Suprapubic skin (tissue), 4 donors: ENCODE results near the gene THTPA. TPM values are rescaled to one million over a fixed set of nuclear protein-coding genes. Genes with fewer than 3 reads are reported as not detected.

Experiments used
- DNase-seq, 2 donors: peaks; one replicate each; pipeline ENCODE4 v3.0.0-alpha.2; 2019; ENCODE audit warnings: low spot score in 2 of 2
- H3K27ac ChIP-seq: fragments of 200-600 bp; sonication (generic); one replicate; pipeline ENCODE4 v1.5.1; 2019
- H3K27me3 ChIP-seq: fragments of 200-600 bp; sonication (generic); one replicate; pipeline ENCODE4 v1.5.1; 2019
- H3K36me3 ChIP-seq: fragments of 200-600 bp; sonication (generic); one replicate; pipeline ENCODE4 v1.5.1; 2019
- H3K4me1 ChIP-seq: fragments of 200-600 bp; sonication (generic); one replicate; pipeline ENCODE4 v1.5.1; 2019
- H3K4me3 ChIP-seq: fragments of 200-600 bp; sonication (generic); one replicate; pipeline ENCODE4 v1.5.1; 2019; ENCODE audit warnings: mild to moderate bottlenecking
- H3K9me3 ChIP-seq: fragments of 200-600 bp; sonication (generic); one replicate; pipeline ENCODE4 v1.5.1; 2019
- EP300 ChIP-seq: sonication (generic); formaldehyde crosslinking; IDR thresholded peaks from one replicate; pipeline ENCODE4 v1.6.1; 2017; ENCODE audit warnings: antibody characterized with exemption
- POLR2A ChIP-seq, 2 donors: fragments of 450-650 bp; IDR thresholded peaks; one replicate each; pipeline ENCODE4 v1.6.1; 2017; ENCODE audit warnings: antibody characterized with exemption in 2 of 2, mild to moderate bottlenecking in 2 of 2, moderate library complexity in 2 of 2
- POLR2AphosphoS5 ChIP-seq, 3 donors: sonication (generic); formaldehyde crosslinking; IDR thresholded peaks; one replicate each; pipeline ENCODE4 v1.6.1; 2017; ENCODE audit warnings: antibody characterized with exemption in 3 of 3
- WGBS: methylation state at CpG from one replicate; pipeline ENCODE4 v1.1.5; 2018; 5-methylcytosine and 5-hydroxymethylcytosine counted together
- total RNA-seq, 4 donors: library from RNA; depleted of rRNA; stranded (reverse); fragments of >200 nt; gene quantifications; one replicate each; pipeline ENCODE4 v1.1.0, GENCODE V29; 2016
- TF ChIP-seq, protein P1 (sequence below), 2 donors: fragments of 200-600 bp in 1 of 2; fragments of 450-650 bp in 1 of 2; sonication (generic) in 1 of 2; IDR thresholded peaks; one replicate each; pipeline ENCODE4 v1.5.1; 2016 to 2019; ENCODE audit warnings: antibody characterized with exemption in 2 of 2, mild to moderate bottlenecking in 1 of 2, moderate library complexity in 1 of 2

Gene THTPA
- total RNA-seq, 4 donors from 2014 or later = 7.0 to 16.7 (median 11.8) TPM

- TF ChIP-seq, protein P1, sequence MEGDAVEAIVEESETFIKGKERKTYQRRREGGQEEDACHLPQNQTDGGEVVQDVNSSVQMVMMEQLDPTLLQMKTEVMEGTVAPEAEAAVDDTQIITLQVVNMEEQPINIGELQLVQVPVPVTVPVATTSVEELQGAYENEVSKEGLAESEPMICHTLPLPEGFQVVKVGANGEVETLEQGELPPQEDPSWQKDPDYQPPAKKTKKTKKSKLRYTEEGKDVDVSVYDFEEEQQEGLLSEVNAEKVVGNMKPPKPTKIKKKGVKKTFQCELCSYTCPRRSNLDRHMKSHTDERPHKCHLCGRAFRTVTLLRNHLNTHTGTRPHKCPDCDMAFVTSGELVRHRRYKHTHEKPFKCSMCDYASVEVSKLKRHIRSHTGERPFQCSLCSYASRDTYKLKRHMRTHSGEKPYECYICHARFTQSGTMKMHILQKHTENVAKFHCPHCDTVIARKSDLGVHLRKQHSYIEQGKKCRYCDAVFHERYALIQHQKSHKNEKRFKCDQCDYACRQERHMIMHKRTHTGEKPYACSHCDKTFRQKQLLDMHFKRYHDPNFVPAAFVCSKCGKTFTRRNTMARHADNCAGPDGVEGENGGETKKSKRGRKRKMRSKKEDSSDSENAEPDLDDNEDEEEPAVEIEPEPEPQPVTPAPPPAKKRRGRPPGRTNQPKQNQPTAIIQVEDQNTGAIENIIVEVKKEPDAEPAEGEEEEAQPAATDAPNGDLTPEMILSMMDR (IDR thresholded peaks at IDR 0.05) = peak in 1 of 2 donors; percentile 70
- TF ChIP-seq POLR2AphosphoS5 (IDR thresholded peaks at IDR 0.05) = no peak
Observed at GRCh38 chr14:23539248-23540140, 16.6 kb upstream of the THTPA start.

GRCh38 chr14:23540141-23540469 lies 16.0 kb upstream of the THTPA start:
- 80% methylated on average over 4 of the region's 4 CpGs for WGBS
- Histone ChIP-seq H3K27me3 (no peaks in the 10 kb centered on the region), H3K9me3 (no peaks in the 10 kb centered on the region), H3K27ac (no peak overlapping the region), H3K4me3 (no peak overlapping the region), H3K4me1 (peaks cover 6% of the 10 kb centered on the region), H3K36me3 (no peaks in the 10 kb centered on the region)
- no peak for DNase-seq
- TF ChIP-seq POLR2A (IDR thresholded peaks at IDR 0.05) (no peak), EP300 (no peak)

More at GRCh38 chr14:23539248-23540140, 16.6 kb upstream of the THTPA start:
- Histone ChIP-seq H3K27ac (no peak overlapping the region), H3K4me3 (no peak overlapping the region), H3K27me3 (no peaks in the 10 kb centered on the region), H3K36me3 (no peaks in the 10 kb centered on the region), H3K4me1 (peaks cover 3% of the 10 kb centered on the region), H3K9me3 (no peaks in the 10 kb centered on the region)
- WGBS = 34% methylated on average over 10 of the region's 10 CpGs
- no peak for DNase-seq

DNA sequence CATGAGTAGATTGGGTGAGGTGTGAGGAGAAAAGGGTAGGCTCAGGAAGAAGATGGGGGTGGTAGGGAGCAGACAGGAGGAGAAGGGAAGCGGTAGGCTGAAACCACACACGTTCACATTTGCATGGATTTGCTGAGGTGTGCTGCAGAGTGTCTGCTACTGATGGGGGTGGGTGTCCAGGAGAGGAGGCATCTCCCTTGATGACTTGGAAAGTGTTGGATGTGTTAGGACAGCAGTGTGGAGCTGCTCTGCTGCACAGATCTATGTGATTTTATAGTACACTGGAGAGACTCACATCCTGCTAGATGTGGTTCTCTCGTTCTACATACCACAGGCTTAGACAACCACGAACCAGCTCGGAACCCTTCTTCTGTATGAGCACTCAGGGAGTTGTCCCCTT lies 13.8 kb upstream of the THTPA start:
- no peak for DNase-seq
- no peak for TF ChIP-seq POLR2A (IDR thresholded peaks at IDR 0.05)
- TF ChIP-seq POLR2AphosphoS5 (IDR thresholded peaks at IDR 0.05) = no peak
- TF ChIP-seq, protein P1 (IDR thresholded peaks at IDR 0.05) = no peak
- TF ChIP-seq EP300 = no peak
- WGBS = 69% methylated on average over 5 of the region's 5 CpGs

GRCh38 chr14:23543403-23543802 lies 12.7 kb upstream of the THTPA start:
- Histone ChIP-seq H3K27ac (no peak overlapping the region), H3K27me3 (no peaks in the 10 kb centered on the region)
- 94% methylated on average over 5 of the region's 5 CpGs for WGBS

More for the DNA sequence above, 13.8 kb upstream of the THTPA start:
- H3K36me3 ChIP-seq = no peaks in the 10 kb centered on the region
- no peak overlapping the region for H3K4me3 ChIP-seq
- no peaks in the 10 kb centered on the region for H3K9me3 ChIP-seq
- no peak overlapping the region for H3K27ac ChIP-seq
- peaks cover 6% of the 10 kb centered on the region for H3K4me1 ChIP-seq
- no peaks in the 10 kb centered on the region for H3K27me3 ChIP-seq

GRCh38 chr14:23544511-23545447 lies 11.3 kb upstream of the THTPA start:
- H3K9me3 ChIP-seq = no peaks in the 10 kb centered on the region
- DNase-seq = no peak
- H3K27me3 ChIP-seq = no peaks in the 10 kb centered on the region
- H3K4me1 ChIP-seq = peaks cover 4% of the 10 kb centered on the region
- no peak overlapping the region for H3K4me3 ChIP-seq
- no peak for TF ChIP-seq EP300
- no peak for TF ChIP-seq POLR2AphosphoS5 (IDR thresholded peaks at IDR 0.05)
- TF ChIP-seq, protein P1 (IDR thresholded peaks at IDR 0.05) = no peak
- no peak for TF ChIP-seq POLR2A (IDR thresholded peaks at IDR 0.05)
- WGBS = 47% methylated on average over 25 of the region's 25 CpGs
- no peaks in the 10 kb centered on the region for H3K36me3 ChIP-seq
- no peak overlapping the region for H3K27ac ChIP-seq

More at GRCh38 chr14:23543403-23543802, 12.7 kb upstream of the THTPA start:
- TF ChIP-seq, protein P1 (IDR thresholded peaks at IDR 0.05) = no peak
- Histone ChIP-seq H3K36me3 (no peaks in the 10 kb centered on the region), H3K4me1 (peaks cover 6% of the 10 kb centered on the region), H3K9me3 (no peaks in the 10 kb centered on the region), H3K4me3 (no peak overlapping the region)
- no peak for DNase-seq
